Gastrocnemius medialis (tissue), 4 donors: Measurements from ENCODE around the gene CCR3. TPM values are rescaled to one million over a fixed set of nuclear protein-coding genes. Genes with fewer than 3 reads are reported as not detected.

Experiments
- ATAC-seq, 2 donors: fragments of 150-250 bp; one replicate each; pipeline ENCODE4 v1.9.1; 2016
- DNase-seq, 2 donors: peaks; one replicate each; pipeline ENCODE4 v3.0.0-alpha.2; 2019
- H3K27ac ChIP-seq, 4 donors: fragments of 200-600 bp; sonication (generic); 1 replicate in 1 of 4; 2 replicates in 3 of 4; pipeline ENCODE4 v1.5.1; 2016 to 2018; ENCODE audit warnings: mild to moderate bottlenecking in 2 of 4, moderate library complexity in 1 of 4
- H3K27me3 ChIP-seq, 3 donors: fragments of 200-600 bp; sonication (generic) in 2 of 3; 1 replicate in 1 of 3; 2 replicates in 2 of 3; pipeline versions ENCODE4 v1.5.1 to v1.6.0; 2016 to 2019; ENCODE audit warnings: mild to moderate bottlenecking in 1 of 3, moderate library complexity in 1 of 3
- H3K36me3 ChIP-seq, 2 donors: fragments of 200-600 bp; sonication (generic) in 1 of 2; one replicate each; pipeline ENCODE4 v1.5.1; 2017 to 2018
- H3K4me1 ChIP-seq, 2 donors: fragments of 200-600 bp; sonication (generic) in 1 of 2; one replicate each; pipeline ENCODE4 v1.5.1; 2016 to 2017; ENCODE audit warnings: mild to moderate bottlenecking in 2 of 2
- H3K4me3 ChIP-seq, 4 donors: fragments of 200-600 bp; sonication (generic) in 3 of 4; 1 replicate in 1 of 4; 2 replicates in 3 of 4; pipeline ENCODE4 v1.5.1; 2016 to 2019; ENCODE audit warnings: mild to moderate bottlenecking in 2 of 4
- H3K9me3 ChIP-seq, 3 donors: fragments of 200-600 bp; sonication (generic) in 2 of 3; 1 replicate in 1 of 3; 2 replicates in 2 of 3; pipeline ENCODE4 v1.5.1; 2016 to 2019
- POLR2A ChIP-seq, 2 donors: fragments of 450-650 bp; IDR thresholded peaks; one replicate each; pipeline ENCODE4 v1.6.1; 2017; ENCODE audit warnings: antibody characterized with exemption in 2 of 2, mild to moderate bottlenecking in 2 of 2, moderate library complexity in 2 of 2
- in situ Hi-C, 4 donors: fragments of 200-750 bp; cut with MboI; loops; one replicate each; pipeline versions ENCODE4 v1.15.0 to v1.8.0; 2017; ENCODE audit warnings: low sequenced_read_pairs in 4 of 4
- intact Hi-C: fragments of 100-400 bp; cut with DNase I; formaldehyde crosslinking; loops from one replicate; pipeline ENCODE4 v1.15.1; 2023; ENCODE audit warnings: low total_unique reads
- total RNA-seq, 4 donors: library from RNA; depleted of rRNA; stranded (reverse); fragments of >200 nt; gene quantifications; one replicate each; pipeline versions ENCODE4 v1.1.0 to v1.2.3, GENCODE V29; 2016
- TF ChIP-seq, protein P1 (sequence below), 5 experiments: fragments of 450-650 bp in 3 of 5; fragments of 200-600 bp in 2 of 5; sonication (generic) in 2 of 5; IDR thresholded peaks in 4 of 5; conservative IDR thresholded peaks in 1 of 5; 1 replicate in 4 of 5; 2 replicates in 1 of 5; pipeline ENCODE4 v1.5.1; 2016 to 2019; ENCODE audit warnings: antibody characterized with exemption in 5 of 5, mild to moderate bottlenecking in 3 of 5, moderate library complexity in 3 of 5

The CCR3 gene
- total RNA-seq, 4 donors from 2014 or later = not detected

DNA sequence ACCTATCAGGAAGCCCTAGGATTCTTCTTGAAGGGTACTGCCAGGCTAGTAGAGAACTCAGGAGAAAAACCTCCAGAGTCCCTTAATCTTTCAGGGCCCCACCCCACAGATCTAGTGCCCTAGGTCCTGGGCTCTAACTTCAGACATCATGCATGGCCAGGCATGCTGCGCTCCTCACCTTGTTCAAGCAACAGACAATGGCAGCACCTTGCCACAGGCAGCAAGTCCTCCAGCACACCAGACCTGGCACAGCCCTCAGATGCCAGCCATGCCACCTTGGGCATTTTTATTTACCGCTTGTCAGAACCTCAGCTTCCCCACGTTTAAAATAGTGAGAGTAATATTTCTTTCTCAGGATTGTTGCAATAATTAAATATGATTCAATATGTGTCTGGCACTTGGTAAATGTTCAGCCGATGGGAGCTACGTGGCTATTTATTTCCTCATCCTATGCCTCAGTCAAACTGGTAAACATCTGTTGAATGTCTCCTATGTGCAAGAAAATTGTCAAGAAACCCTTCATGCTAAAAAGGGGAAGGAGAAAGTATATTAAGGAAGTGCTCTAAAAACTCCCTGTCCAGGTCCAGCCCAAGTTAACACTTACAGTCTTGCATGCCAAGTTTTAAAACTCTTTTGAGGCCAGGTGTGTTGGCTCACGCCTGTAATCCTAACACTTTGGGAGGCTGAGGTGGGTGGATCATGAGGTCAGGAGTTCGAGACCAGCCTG, 19.7 kb upstream of the CCR3 start:
- in situ Hi-C loops (no loop called here), intact Hi-C loops (no loop called here)
- no peak for DNase-seq
- ATAC-seq = no peak
- TF ChIP-seq, protein P1, sequence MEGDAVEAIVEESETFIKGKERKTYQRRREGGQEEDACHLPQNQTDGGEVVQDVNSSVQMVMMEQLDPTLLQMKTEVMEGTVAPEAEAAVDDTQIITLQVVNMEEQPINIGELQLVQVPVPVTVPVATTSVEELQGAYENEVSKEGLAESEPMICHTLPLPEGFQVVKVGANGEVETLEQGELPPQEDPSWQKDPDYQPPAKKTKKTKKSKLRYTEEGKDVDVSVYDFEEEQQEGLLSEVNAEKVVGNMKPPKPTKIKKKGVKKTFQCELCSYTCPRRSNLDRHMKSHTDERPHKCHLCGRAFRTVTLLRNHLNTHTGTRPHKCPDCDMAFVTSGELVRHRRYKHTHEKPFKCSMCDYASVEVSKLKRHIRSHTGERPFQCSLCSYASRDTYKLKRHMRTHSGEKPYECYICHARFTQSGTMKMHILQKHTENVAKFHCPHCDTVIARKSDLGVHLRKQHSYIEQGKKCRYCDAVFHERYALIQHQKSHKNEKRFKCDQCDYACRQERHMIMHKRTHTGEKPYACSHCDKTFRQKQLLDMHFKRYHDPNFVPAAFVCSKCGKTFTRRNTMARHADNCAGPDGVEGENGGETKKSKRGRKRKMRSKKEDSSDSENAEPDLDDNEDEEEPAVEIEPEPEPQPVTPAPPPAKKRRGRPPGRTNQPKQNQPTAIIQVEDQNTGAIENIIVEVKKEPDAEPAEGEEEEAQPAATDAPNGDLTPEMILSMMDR (IDR thresholded peaks at IDR 0.05 in 4 of 5, conservative IDR thresholded peaks at IDR 0.05 in 1 of 5) = no peak
- no peak for TF ChIP-seq POLR2A (IDR thresholded peaks at IDR 0.05)
- Histone ChIP-seq H3K9me3 (no peaks in the 10 kb centered on the region), H3K4me3 (no peak overlapping the region), H3K27me3 (no peaks in the 10 kb centered on the region), H3K36me3 (no peaks in the 10 kb centered on the region), H3K4me1 (no peaks in the 10 kb centered on the region), H3K27ac (no peak overlapping the region)

GRCh38 chr3:46228260-46229242, 13.7 kb upstream of the CCR3 start:
- in situ Hi-C loops (no loop called here), intact Hi-C loops (no loop called here)
- Histone ChIP-seq H3K4me3 (no peak overlapping the region), H3K27me3 (no peaks in the 10 kb centered on the region), H3K36me3 (no peaks in the 10 kb centered on the region), H3K27ac (no peak overlapping the region), H3K4me1 (no peaks in the 10 kb centered on the region), H3K9me3 (no peaks in the 10 kb centered on the region)
- no peak for DNase-seq
- ATAC-seq = peak in 1 of 2 donors; percentile 62
- no peak for TF ChIP-seq POLR2A (IDR thresholded peaks at IDR 0.05)
- TF ChIP-seq, protein P1 (IDR thresholded peaks at IDR 0.05 in 4 of 5, conservative IDR thresholded peaks at IDR 0.05 in 1 of 5) = no peak

DNA sequence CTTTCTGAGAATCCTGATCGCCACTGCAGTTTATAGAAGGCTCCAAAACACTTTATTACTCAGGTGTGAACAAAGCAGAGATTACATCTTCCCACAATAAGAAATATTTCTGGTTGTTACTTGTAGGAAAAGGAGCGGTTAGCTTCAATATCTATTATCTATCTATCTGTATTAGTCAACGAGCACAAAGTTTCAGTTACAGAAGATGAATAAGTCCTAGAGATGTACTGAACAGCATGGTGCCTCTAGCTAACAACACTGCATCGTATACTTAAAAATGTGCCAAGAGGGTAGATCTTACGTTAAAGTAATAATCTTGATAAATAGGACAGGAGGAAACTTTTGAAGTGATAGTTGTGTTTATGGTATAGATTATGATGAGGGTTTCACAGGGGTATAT, 10.9 kb upstream of the CCR3 start:
- no peaks in the 10 kb centered on the region for H3K9me3 ChIP-seq
- no peaks in the 10 kb centered on the region for H3K27me3 ChIP-seq
- DNase-seq (no peak), ATAC-seq (no peak)
- no peak overlapping the region for H3K4me3 ChIP-seq
- in situ Hi-C loops = no loop called here
- H3K36me3 ChIP-seq = no peaks in the 10 kb centered on the region
- intact Hi-C loops = no loop called here
- H3K27ac ChIP-seq = no peak overlapping the region
- H3K4me1 ChIP-seq = no peaks in the 10 kb centered on the region
- TF ChIP-seq, protein P1 (IDR thresholded peaks at IDR 0.05 in 4 of 5, conservative IDR thresholded peaks at IDR 0.05 in 1 of 5) = no peak
- no peak for TF ChIP-seq POLR2A (IDR thresholded peaks at IDR 0.05)

- ATAC-seq (no peak), DNase-seq (no peak)
- Histone ChIP-seq H3K4me1 (no peaks in the 10 kb centered on the region), H3K9me3 (no peaks in the 10 kb centered on the region), H3K27me3 (no peaks in the 10 kb centered on the region), H3K36me3 (no peaks in the 10 kb centered on the region), H3K4me3 (no peak overlapping the region), H3K27ac (no peak overlapping the region)
- in situ Hi-C loops = no loop called here
- TF ChIP-seq POLR2A (IDR thresholded peaks at IDR 0.05) = no peak
- TF ChIP-seq, protein P1 (IDR thresholded peaks at IDR 0.05 in 4 of 5, conservative IDR thresholded peaks at IDR 0.05 in 1 of 5) = no peak
- intact Hi-C loops = no loop called here
Observed at GRCh38 chr3:46233194-46233593, 9.1 kb upstream of the CCR3 start.
